ENCODE results near the gene SKAP1.

GRCh38 chr17:48451489-48451888 lies 21.5 kb upstream of the SKAP1 start:
- TF ChIP-seq CTCF (IDR thresholded peaks at IDR 0.05): no peak
- no peak for TF ChIP-seq POLR2A (IDR thresholded peaks at IDR 0.05)

Data from thyroid gland (tissue), 4 donors.